Lower leg skin (tissue), 3 donors: ENCODE data around the gene NKAIN2.

Experiments
- POLR2A ChIP-seq, 2 donors: fragments of 450-650 bp; IDR thresholded peaks; one replicate each; pipeline ENCODE4 v1.6.1; 2016 to 2017; ENCODE audit warnings: antibody characterized with exemption in 2 of 2, mild to moderate bottlenecking in 1 of 2, moderate library complexity in 1 of 2
- TF ChIP-seq, protein P1 (sequence below), 3 donors: fragments of 450-650 bp; IDR thresholded peaks; one replicate each; pipeline ENCODE4 v1.5.1; 2016; ENCODE audit warnings: antibody characterized with exemption in 3 of 3, mild to moderate bottlenecking in 3 of 3, moderate library complexity in 2 of 3

DNA sequence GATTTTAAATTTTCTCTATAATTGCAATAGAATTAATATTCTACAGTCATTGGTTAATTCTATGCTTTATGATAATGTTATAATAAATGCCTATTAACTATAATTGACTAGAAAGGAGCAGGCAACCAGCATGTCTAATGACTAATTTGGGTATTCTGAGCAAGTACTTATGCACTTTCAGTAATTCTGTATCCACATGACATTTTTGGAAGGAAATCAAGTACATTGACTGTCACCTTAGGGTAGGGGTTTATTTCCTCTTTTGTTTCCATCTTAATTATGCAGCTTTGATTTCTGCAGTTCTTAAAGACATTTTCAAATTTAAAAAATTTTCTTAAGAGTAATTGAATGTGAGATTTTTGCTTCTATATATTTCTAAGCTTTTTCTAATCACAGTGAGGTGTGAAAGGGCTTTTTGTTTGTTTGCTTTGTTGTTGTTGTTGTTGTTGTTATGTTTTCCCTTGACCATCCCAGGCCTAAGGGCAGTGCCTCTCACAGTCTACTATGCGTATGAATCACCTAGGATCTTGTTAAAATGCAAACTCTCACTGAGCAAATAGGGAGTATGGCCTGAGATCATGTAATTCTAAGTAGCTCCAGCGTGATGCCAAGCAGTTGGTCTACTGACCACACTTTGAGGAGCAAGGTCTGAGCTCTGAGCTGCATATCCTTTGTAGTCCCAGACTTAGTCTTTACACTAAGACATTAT lies 691.4 kb downstream of the NKAIN2 start:
- TF ChIP-seq, protein P1, sequence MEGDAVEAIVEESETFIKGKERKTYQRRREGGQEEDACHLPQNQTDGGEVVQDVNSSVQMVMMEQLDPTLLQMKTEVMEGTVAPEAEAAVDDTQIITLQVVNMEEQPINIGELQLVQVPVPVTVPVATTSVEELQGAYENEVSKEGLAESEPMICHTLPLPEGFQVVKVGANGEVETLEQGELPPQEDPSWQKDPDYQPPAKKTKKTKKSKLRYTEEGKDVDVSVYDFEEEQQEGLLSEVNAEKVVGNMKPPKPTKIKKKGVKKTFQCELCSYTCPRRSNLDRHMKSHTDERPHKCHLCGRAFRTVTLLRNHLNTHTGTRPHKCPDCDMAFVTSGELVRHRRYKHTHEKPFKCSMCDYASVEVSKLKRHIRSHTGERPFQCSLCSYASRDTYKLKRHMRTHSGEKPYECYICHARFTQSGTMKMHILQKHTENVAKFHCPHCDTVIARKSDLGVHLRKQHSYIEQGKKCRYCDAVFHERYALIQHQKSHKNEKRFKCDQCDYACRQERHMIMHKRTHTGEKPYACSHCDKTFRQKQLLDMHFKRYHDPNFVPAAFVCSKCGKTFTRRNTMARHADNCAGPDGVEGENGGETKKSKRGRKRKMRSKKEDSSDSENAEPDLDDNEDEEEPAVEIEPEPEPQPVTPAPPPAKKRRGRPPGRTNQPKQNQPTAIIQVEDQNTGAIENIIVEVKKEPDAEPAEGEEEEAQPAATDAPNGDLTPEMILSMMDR (IDR thresholded peaks at IDR 0.05): no peak
- no peak for TF ChIP-seq POLR2A (IDR thresholded peaks at IDR 0.05)
